Astrocyte of the spinal cord (primary cell): ENCODE data around the gene ST8SIA1.

ENCODE experiments used
- DNase-seq: peaks from one replicate; pipeline ENCODE4 v3.0.0; 2011; ENCODE audit warnings: low read depth, low spot score
- H3K4me3 ChIP-seq: 2 replicates; pipeline ENCODE4 v1.5.1; 2011; ENCODE audit warnings: low read depth, mild to moderate bottlenecking, low read length, moderate library complexity
- in situ Hi-C: cut with HindIII; loops from 2 replicates; pipeline ENCODE4 v1.10.0; 2017; ENCODE audit warnings: low sequenced_read_pairs
- TF ChIP-seq, protein P1 (sequence below): IDR thresholded peaks from 2 replicates; pipeline ENCODE4 v1.5.1; 2012; ENCODE audit warnings: low read depth, mild to moderate bottlenecking, low read length, inconsistent platforms

Gene ST8SIA1

DNA sequence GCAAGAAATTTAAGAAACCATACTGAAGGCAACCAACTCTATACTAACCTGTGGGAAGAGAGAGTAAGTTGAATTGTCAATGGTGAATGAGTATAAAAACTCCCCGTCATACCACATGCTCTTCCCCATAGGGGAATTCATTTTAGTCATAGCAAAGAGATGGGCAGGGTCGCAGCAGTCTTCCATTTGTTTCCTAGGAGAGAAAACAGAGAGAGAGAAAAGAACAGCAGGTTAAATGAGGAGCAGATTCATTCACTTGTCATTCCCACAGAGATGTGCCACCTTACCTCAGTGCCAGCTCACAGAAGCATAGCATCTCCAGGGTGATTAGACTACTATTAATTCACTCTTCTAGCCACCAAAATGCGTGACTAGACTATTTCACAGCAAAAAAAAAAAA lies 47.4 kb downstream of the ST8SIA1 start:
- in situ Hi-C loops: no loop called here
- TF ChIP-seq, protein P1, sequence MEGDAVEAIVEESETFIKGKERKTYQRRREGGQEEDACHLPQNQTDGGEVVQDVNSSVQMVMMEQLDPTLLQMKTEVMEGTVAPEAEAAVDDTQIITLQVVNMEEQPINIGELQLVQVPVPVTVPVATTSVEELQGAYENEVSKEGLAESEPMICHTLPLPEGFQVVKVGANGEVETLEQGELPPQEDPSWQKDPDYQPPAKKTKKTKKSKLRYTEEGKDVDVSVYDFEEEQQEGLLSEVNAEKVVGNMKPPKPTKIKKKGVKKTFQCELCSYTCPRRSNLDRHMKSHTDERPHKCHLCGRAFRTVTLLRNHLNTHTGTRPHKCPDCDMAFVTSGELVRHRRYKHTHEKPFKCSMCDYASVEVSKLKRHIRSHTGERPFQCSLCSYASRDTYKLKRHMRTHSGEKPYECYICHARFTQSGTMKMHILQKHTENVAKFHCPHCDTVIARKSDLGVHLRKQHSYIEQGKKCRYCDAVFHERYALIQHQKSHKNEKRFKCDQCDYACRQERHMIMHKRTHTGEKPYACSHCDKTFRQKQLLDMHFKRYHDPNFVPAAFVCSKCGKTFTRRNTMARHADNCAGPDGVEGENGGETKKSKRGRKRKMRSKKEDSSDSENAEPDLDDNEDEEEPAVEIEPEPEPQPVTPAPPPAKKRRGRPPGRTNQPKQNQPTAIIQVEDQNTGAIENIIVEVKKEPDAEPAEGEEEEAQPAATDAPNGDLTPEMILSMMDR: no peak
- H3K4me3 ChIP-seq: no peak overlapping the region
- DNase-seq: no peak

DNA sequence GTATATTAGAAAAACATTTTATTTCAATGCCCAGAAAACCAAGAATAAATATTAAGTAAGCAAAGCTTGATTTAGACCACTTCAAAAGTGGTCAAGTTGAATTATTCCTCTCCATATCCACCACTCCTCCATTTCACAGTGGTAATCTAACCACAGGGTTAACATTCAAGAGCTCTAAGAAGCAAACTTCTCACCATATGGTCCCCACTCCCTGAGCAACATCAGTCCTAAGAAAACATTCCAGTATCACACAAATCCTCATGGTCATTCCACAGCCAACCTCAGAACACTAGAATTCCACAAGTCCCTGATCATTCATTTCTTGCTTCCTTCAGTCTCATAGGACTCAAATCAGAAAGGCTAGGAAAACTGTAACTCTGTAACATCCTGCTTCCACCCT lies 47.9 kb downstream of the ST8SIA1 start:
- in situ Hi-C loops: no loop called here
- H3K4me3 ChIP-seq: no peak overlapping the region
- TF ChIP-seq, protein P1: no peak
- peak; percentile 97 for DNase-seq

DNA sequence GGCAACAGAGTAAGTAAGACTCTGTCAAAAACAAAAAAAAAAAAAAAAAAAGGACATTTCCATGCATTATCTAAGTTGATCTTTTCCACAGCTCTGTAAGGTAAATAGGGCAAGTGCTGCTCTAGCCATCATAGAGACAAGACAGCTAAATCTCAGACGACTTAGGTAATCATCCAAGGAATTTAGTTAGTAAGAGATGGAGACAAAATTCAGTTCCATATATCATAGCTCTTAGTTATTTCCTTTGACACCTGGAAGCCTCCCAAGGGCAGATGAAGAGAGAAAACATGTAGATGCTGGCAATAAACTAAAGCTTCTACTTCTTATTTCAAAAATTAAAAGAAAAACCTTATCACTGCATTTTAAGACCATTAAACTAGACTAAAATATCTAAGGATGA lies 48.7 kb downstream of the ST8SIA1 start:
- TF ChIP-seq, protein P1: no peak
- in situ Hi-C loops: no loop called here
- H3K4me3 ChIP-seq: no peak overlapping the region
- DNase-seq: no peak

DNA sequence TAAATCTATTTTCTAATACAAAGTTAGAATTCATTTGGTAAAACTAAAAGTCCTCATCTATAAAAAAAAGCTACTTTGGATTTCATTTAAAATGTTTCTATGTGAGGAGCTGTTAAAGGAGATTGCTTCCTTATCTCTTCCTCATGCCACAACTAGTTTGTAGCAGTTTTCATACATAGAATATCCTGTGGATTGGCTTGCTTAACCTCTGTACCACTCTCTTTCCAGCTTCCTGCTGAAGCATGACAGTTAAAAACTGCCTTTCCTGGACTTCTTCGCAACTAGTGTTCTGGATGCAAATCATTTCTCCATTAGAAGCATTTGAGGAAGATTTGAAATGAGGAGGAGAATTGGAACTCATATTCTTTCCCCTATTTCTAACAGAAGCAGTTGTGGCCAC lies 49.6 kb downstream of the ST8SIA1 start:
- DNase-seq: no peak

DNA sequence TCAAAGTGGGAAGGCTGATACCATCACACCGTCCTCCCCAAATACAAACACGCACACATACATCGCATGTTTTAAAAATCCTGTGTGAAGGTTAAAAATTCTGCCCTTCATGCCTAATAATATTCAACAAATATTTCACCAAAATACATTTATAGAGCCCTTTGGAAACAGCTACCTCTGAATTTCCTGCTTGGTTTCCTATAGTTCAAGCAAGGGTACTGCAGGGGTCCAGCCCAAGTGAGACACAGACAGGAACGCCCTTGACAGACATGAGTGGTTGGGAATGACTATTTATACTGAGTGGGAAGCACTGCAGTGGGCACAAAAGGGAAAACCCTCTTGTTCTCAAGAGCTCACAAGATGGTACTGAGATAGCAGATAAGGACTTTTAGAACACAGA lies 51.0 kb downstream of the ST8SIA1 start:
- TF ChIP-seq, protein P1: no peak
- no peak overlapping the region for H3K4me3 ChIP-seq
- in situ Hi-C loops: no loop called here
- no peak for DNase-seq

More for the DNA sequence above, 49.6 kb downstream of the ST8SIA1 start:
- in situ Hi-C loops: no loop called here
- H3K4me3 ChIP-seq: no peak overlapping the region
- TF ChIP-seq, protein P1: no peak

- in situ Hi-C loops: no loop called here
- no peak overlapping the region for H3K4me3 ChIP-seq
- TF ChIP-seq, protein P1: no peak
- DNase-seq: peak; percentile 94
Observed at GRCh38 chr12:22283006-22283506, 51.5 kb downstream of the ST8SIA1 start.

DNA sequence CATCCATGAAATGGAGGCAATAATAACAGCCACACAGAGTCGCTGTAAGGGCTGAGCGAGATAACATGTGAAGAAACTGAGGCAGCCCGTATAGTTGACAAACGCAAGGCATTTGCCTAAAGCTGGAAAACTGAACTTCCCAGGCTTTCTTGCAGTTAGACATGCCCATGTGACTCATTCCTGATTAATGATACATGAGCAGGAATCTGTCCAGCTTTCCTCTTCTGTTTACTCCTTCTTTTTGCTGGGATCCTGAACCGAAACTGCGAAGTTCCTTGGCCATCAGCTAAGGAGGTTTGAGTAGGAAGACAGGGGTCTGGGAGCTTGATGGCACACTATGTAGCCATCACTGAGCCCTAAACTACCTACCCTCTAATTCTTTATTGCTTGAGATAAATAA lies 52.2 kb downstream of the ST8SIA1 start:
- H3K4me3 ChIP-seq: no peak overlapping the region
- in situ Hi-C loops: no loop called here
- TF ChIP-seq, protein P1: no peak
- DNase-seq: peak; percentile 71
